MM.1S (cell line): Measurements from ENCODE around the gene PRKCZ.

Source experiments
- DNase-seq: peaks from one replicate; pipeline ENCODE4 v3.0.0-alpha.2; 2015
- H2AFZ ChIP-seq: fragments of 300-600 bp; sonication (generic); 2 replicates; pipeline ENCODE4 v1.6.0; 2016; ENCODE audit warnings: antibody characterized with exemption, low read length
- H3F3A ChIP-seq: fragments of 300-600 bp; sonication (generic); 2 replicates; pipeline ENCODE4 v1.6.1; 2016; ENCODE audit warnings: mild to moderate bottlenecking, antibody characterized with exemption, low read length, moderate library complexity, mixed read lengths; ENCODE audit not compliant: insufficient read depth
- H3K27ac ChIP-seq: fragments of 300-600 bp; sonication (generic); 2 replicates; pipeline ENCODE4 v1.5.1; 2016; ENCODE audit warnings: mild to moderate bottlenecking, low read length
- H3K27me3 ChIP-seq: fragments of 300-600 bp; sonication (generic); replicated peaks from 2 replicates; pipeline ENCODE4 v1.6.0; 2016; ENCODE audit warnings: low read length; ENCODE audit not compliant: insufficient read depth
- H3K36me3 ChIP-seq: fragments of 300-600 bp; sonication (generic); replicated peaks from 2 replicates; pipeline ENCODE4 v1.6.1; 2016; ENCODE audit warnings: mild to moderate bottlenecking, low read length, mixed read lengths; ENCODE audit not compliant: insufficient read depth
- H3K4me1 ChIP-seq: fragments of 300-600 bp; sonication (generic); 2 replicates; pipeline ENCODE4 v1.6.1; 2016; ENCODE audit warnings: low read length, mixed read lengths
- H3K4me2 ChIP-seq: fragments of 300-600 bp; sonication (generic); 2 replicates; pipeline ENCODE4 v1.6.0; 2016; ENCODE audit warnings: low read depth, low read length
- H3K4me3 ChIP-seq: fragments of 300-600 bp; sonication (generic); 2 replicates; pipeline ENCODE4 v1.5.1; 2016; ENCODE audit warnings: low read length, mixed read lengths
- H3K79me2 ChIP-seq: fragments of 300-600 bp; sonication (generic); 2 replicates; pipeline ENCODE4 v1.6.1; 2016; ENCODE audit warnings: mixed run types, low read length, mixed read lengths
- H3K9ac ChIP-seq: fragments of 300-600 bp; sonication (generic); 2 replicates; pipeline ENCODE4 v1.6.1; 2016; ENCODE audit warnings: low read length, mixed read lengths
- H3K9me2 ChIP-seq: fragments of 300-600 bp; sonication (generic); replicated peaks from 2 replicates; pipeline ENCODE4 v1.6.1; 2016; ENCODE audit warnings: mild to moderate bottlenecking, low read length, mixed read lengths; ENCODE audit not compliant: insufficient read depth
- H3K9me3 ChIP-seq: fragments of 300-600 bp; sonication (generic); replicated peaks from 2 replicates; pipeline ENCODE4 v1.6.1; 2016; ENCODE audit warnings: mild to moderate bottlenecking, low read length, mixed read lengths; ENCODE audit not compliant: insufficient read depth
- H4K20me1 ChIP-seq: fragments of 300-600 bp; sonication (generic); 2 replicates; pipeline ENCODE4 v1.6.1; 2016; ENCODE audit warnings: mild to moderate bottlenecking, low read length, moderate library complexity, mixed read lengths; ENCODE audit not compliant: insufficient read depth
- CTCF ChIP-seq: fragments of 300-600 bp; sonication (generic); IDR thresholded peaks from 2 replicates; pipeline ENCODE4 v1.5.1; 2016; ENCODE audit warnings: antibody characterized with exemption, low read length, mixed read lengths
- EZH2 ChIP-seq: fragments of 300-600 bp; sonication (generic); optimal IDR thresholded peaks from 2 replicates; pipeline ENCODE3; 2017; ENCODE audit warnings: low read depth, mild to moderate bottlenecking, antibody characterized with exemption, low read length, mixed read lengths
- EZH2phosphoT487 ChIP-seq: fragments of 300-600 bp; sonication (generic); IDR thresholded peaks from 2 replicates; pipeline ENCODE4 v1.6.1; 2018; ENCODE audit warnings: antibody characterized with exemption, low read length

The PRKCZ gene

GRCh38 chr1:2020310-2020655 is 29.9 kb upstream of the PRKCZ start:
- no peak overlapping the region for H3K9ac ChIP-seq
- no peak overlapping the region for H3K4me3 ChIP-seq
- DNase-seq = no peak
- H3K9me2 ChIP-seq = no peaks in the 10 kb centered on the region
- no peaks in the 10 kb centered on the region for H3K36me3 ChIP-seq
- H3K79me2 ChIP-seq = no peaks in the 10 kb centered on the region
- TF ChIP-seq EZH2 (no peak), EZH2phosphoT487 (no peak), CTCF (no peak)
- H3K27ac ChIP-seq = no peak overlapping the region
- H3K9me3 ChIP-seq = no peaks in the 10 kb centered on the region
- no peaks in the 10 kb centered on the region for H3F3A ChIP-seq
- no peaks in the 10 kb centered on the region for H4K20me1 ChIP-seq
- H3K4me1 ChIP-seq = no peaks in the 10 kb centered on the region
- no peak overlapping the region for H3K4me2 ChIP-seq
- peaks cover 95% of the 10 kb centered on the region for H3K27me3 ChIP-seq
- no peak overlapping the region for H2AFZ ChIP-seq

- Histone ChIP-seq H3K27ac (no peak overlapping the region), H3K4me1 (no peaks in the 10 kb centered on the region), H3F3A (no peaks in the 10 kb centered on the region), H3K9ac (no peak overlapping the region), H4K20me1 (no peaks in the 10 kb centered on the region), H3K4me2 (no peak overlapping the region), H3K4me3 (no peak overlapping the region), H3K36me3 (no peaks in the 10 kb centered on the region), H2AFZ (no peak overlapping the region), H3K9me3 (no peaks in the 10 kb centered on the region), H3K9me2 (no peaks in the 10 kb centered on the region), H3K79me2 (no peaks in the 10 kb centered on the region), H3K27me3 (peaks cover 95% of the 10 kb centered on the region)
- TF ChIP-seq EZH2 (no peak), CTCF (no peak), EZH2phosphoT487 (no peak)
- DNase-seq = no peak
Measured at GRCh38 chr1:2021550-2021949, 28.7 kb upstream of the PRKCZ start.

GRCh38 chr1:2022063-2022770 is 28.0 kb upstream of the PRKCZ start:
- Histone ChIP-seq H3K27me3 (peaks cover 95% of the 10 kb centered on the region), H3K4me2 (no peak overlapping the region), H3K9ac (no peak overlapping the region), H3F3A (no peaks in the 10 kb centered on the region), H3K36me3 (no peaks in the 10 kb centered on the region), H4K20me1 (no peaks in the 10 kb centered on the region), H3K4me1 (no peaks in the 10 kb centered on the region), H3K79me2 (no peaks in the 10 kb centered on the region), H3K27ac (no peak overlapping the region), H3K4me3 (no peak overlapping the region), H3K9me3 (no peaks in the 10 kb centered on the region), H2AFZ (no peak overlapping the region), H3K9me2 (no peaks in the 10 kb centered on the region)
- no peak for DNase-seq
- TF ChIP-seq EZH2 (no peak), CTCF (no peak), EZH2phosphoT487 (no peak)
